Measurements from ENCODE around the gene SLMAP.
"Not testable (repeated sequence)": the region's sequence is repeated elsewhere in the genome, so short reads cannot be mapped to it uniquely, and the experiment has no call there.

Gene SLMAP

GRCh38 chr3:57794951-57795350 lies 38.8 kb downstream of the SLMAP start:
- DNase-seq (ENCODE audit: low read depth): no peak

- peak; percentile 34 for DNase-seq (ENCODE audit: low read depth)
Measured at GRCh38 chr3:57796261-57796660, 40.2 kb downstream of the SLMAP start.

GRCh38 chr3:57797701-57798487 lies 41.8 kb downstream of the SLMAP start:
- no peak for DNase-seq (ENCODE audit: low read depth)

- DNase-seq (ENCODE audit: low read depth): peak; percentile 94
Measured at GRCh38 chr3:57803647-57804081, 47.6 kb downstream of the SLMAP start.

- no peak for DNase-seq (ENCODE audit: low read depth)
Measured at GRCh38 chr3:57805266-57805665, 49.2 kb downstream of the SLMAP start.

- DNase-seq (ENCODE audit: low read depth): peak; percentile 75
Measured at GRCh38 chr3:57805674-57806073, 49.6 kb downstream of the SLMAP start.

- DNase-seq (ENCODE audit: low read depth): not testable (repeated sequence)
Measured at GRCh38 chr3:57806195-57806594, 50.1 kb downstream of the SLMAP start.

- DNase-seq (ENCODE audit: low read depth): no peak
Measured at GRCh38 chr3:57808961-57809608, 53.0 kb downstream of the SLMAP start.

GRCh38 chr3:57809609-57809968 lies 53.5 kb downstream of the SLMAP start:
- no peak for DNase-seq (ENCODE audit: low read depth)

GRCh38 chr3:57810048-57810447 lies 53.9 kb downstream of the SLMAP start:
- no peak for DNase-seq (ENCODE audit: low read depth)

- DNase-seq (ENCODE audit: low read depth): no peak
Measured at GRCh38 chr3:57810471-57811137, 54.5 kb downstream of the SLMAP start.

- DNase-seq (ENCODE audit: low read depth): no peak
Measured at GRCh38 chr3:57815036-57815435, 58.9 kb downstream of the SLMAP start.

- peak; percentile 57 for DNase-seq (ENCODE audit: low read depth)
Measured at GRCh38 chr3:57816471-57817095, 60.5 kb downstream of the SLMAP start.

- DNase-seq (ENCODE audit: low read depth): no peak
Measured at GRCh38 chr3:57818772-57819171, 62.7 kb downstream of the SLMAP start.

- DNase-seq (ENCODE audit: low read depth): no peak
Measured at GRCh38 chr3:57820479-57820878, 64.4 kb downstream of the SLMAP start.

GRCh38 chr3:57821765-57822164 lies 65.7 kb downstream of the SLMAP start:
- no peak for DNase-seq (ENCODE audit: low read depth)

GRCh38 chr3:57822686-57823085 lies 66.6 kb downstream of the SLMAP start:
- no peak for DNase-seq (ENCODE audit: low read depth)

GRCh38 chr3:57825116-57825515 lies 69.0 kb downstream of the SLMAP start:
- no peak for DNase-seq (ENCODE audit: low read depth)

GRCh38 chr3:57826245-57826951 lies 70.3 kb downstream of the SLMAP start:
- DNase-seq (ENCODE audit: low read depth): no peak

- no peak for DNase-seq (ENCODE audit: low read depth)
Measured at GRCh38 chr3:57826952-57827723, 71.0 kb downstream of the SLMAP start.

- DNase-seq (ENCODE audit: low read depth): no peak
Measured at GRCh38 chr3:57827757-57828156, 71.6 kb downstream of the SLMAP start.
